Psoas muscle (tissue), 8 donors: Measurements from ENCODE around the gene GNAQ. TPM values are rescaled to one million over a fixed set of nuclear protein-coding genes. Genes with fewer than 3 reads are reported as not detected.

Experiments used
- ATAC-seq, 4 donors: fragments of 200-7000 bp; cut with Tn5 transposase; one replicate each; pipeline ENCODE4 v1.9.1; 2020; ENCODE audit warnings: moderate library complexity in 3 of 4, mild to moderate bottlenecking in 2 of 4
- DNase-seq, 2 donors: peaks; one replicate each; pipeline ENCODE4 v3.0.0-alpha.2; 2020
- H3K27ac ChIP-seq: fragments of 200-600 bp; one replicate; pipeline ENCODE4 v1.8.0; 2022
- H3K27me3 ChIP-seq, 3 donors: fragments of 200-600 bp in 1 of 3; one replicate each; pipeline versions ENCODE4 v1.6.1 to v1.8.0; 2013 to 2022; ENCODE audit warnings: low read length in 2 of 3, mild to moderate bottlenecking in 2 of 3, moderate library complexity in 1 of 3; ENCODE audit not compliant: insufficient read depth in 3 of 3
- H3K36me3 ChIP-seq, 2 donors: fragments of 200-600 bp in 1 of 2; one replicate each; pipeline versions ENCODE4 v1.6.1 to v1.8.0; 2013 to 2022; ENCODE audit warnings: low read depth in 1 of 2, mild to moderate bottlenecking in 1 of 2, moderate library complexity in 1 of 2; ENCODE audit not compliant: insufficient read depth in 1 of 2
- H3K4me1 ChIP-seq: fragments of 200-600 bp; one replicate; pipeline ENCODE4 v1.8.0; 2022
- H3K4me3 ChIP-seq: fragments of 200-600 bp; one replicate; pipeline ENCODE4 v1.8.0; 2022; ENCODE audit warnings: mild to moderate bottlenecking
- H3K9me3 ChIP-seq: fragments of 200-600 bp; one replicate; pipeline ENCODE4 v1.8.0; 2022
- WGBS, 3 donors: extraction: QIAGEN DNeasy Blood & Tissue Kit; methylation state at CpG; one replicate each; pipeline versions ENCODE4 v1.1.6 to v1.1.7; 2013; 5-methylcytosine and 5-hydroxymethylcytosine counted together
- intact Hi-C, 2 donors: fragments of 100-400 bp; cut with DNase I; formaldehyde crosslinking; loops; one replicate each; pipeline versions ENCODE4 v1.11.0 to v1.14.2; 2022
- polyA plus RNA-seq, 3 donors: library from polyadenylated mRNA; stranded (reverse); fragments of 200-250 nt; gene quantifications; one replicate each; pipeline ENCODE4 v1.2.3, GENCODE V29; 2013
- total RNA-seq, 4 donors: library from RNA; stranded (reverse); fragmentation: NEBNext Ultra II Directional in 2 of 4; extraction: Animal tissue kit (Norgen Biotek cat#: 25700) in 2 of 4; gene quantifications; one replicate each; pipeline versions ENCODE4 v1.2.1 to v1.2.4, GENCODE V29; 2021 to 2023
- TF ChIP-seq, protein P1 (sequence below): fragments of 200-600 bp; IDR thresholded peaks from one replicate; pipeline ENCODE4 v1.8.0; 2022; ENCODE audit warnings: antibody characterized with exemption
- donor health status: healthy with polysubstance abuse.
- donor health status: DM: no; HTN: no; CAD: no; lungs with moderate emphysema.
- donor health status: Bipolar disorder and iron deficiency.
- donor health status: healthy.
- donor health status: DM: yes; HTN: yes; CAD: no.
- donor health status: DM: no; HTN: no; CAD: no.
- donor health status: DM: no; HTN: no; CAD: no.
- donor health status: DM: yes; HTN: yes; CAD: no.

GNAQ gene
- total and polyA plus RNA-seq, 7 donors = 8.3 to 26.6 (median 23.8) TPM

DNA sequence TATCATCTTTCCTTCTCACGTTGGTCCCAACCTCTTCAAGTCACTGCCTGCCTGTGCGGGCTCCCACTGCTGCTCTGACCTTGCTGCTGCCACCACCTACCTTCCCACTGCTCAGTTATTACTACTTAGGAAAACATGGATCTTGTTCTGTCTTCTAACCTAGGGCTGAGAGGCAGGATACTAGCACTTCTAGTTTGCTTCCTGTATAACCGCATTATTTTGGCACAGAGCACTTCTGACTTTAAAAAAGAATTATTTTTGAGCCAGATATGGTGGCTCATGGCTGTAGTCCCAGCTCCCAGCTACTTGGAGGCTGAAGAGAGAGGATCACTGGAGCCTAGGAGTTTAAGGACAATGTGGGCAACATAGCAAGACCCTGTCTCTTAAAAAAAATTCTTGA, 248.1 kb downstream of the GNAQ start:
- H3K36me3 ChIP-seq = peaks cover 0 to 5% of the 10 kb centered on the region in 2 donors
- WGBS, 3 donors = 55 to 66% (median 60%) methylated on average over 3 of the region's 3 CpGs
- no peaks in the 10 kb centered on the region for H3K4me1 ChIP-seq
- no peak overlapping the region for H3K4me3 ChIP-seq
- TF ChIP-seq, protein P1, sequence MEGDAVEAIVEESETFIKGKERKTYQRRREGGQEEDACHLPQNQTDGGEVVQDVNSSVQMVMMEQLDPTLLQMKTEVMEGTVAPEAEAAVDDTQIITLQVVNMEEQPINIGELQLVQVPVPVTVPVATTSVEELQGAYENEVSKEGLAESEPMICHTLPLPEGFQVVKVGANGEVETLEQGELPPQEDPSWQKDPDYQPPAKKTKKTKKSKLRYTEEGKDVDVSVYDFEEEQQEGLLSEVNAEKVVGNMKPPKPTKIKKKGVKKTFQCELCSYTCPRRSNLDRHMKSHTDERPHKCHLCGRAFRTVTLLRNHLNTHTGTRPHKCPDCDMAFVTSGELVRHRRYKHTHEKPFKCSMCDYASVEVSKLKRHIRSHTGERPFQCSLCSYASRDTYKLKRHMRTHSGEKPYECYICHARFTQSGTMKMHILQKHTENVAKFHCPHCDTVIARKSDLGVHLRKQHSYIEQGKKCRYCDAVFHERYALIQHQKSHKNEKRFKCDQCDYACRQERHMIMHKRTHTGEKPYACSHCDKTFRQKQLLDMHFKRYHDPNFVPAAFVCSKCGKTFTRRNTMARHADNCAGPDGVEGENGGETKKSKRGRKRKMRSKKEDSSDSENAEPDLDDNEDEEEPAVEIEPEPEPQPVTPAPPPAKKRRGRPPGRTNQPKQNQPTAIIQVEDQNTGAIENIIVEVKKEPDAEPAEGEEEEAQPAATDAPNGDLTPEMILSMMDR = no peak
- no peaks in the 10 kb centered on the region for H3K27me3 ChIP-seq
- no peak for ATAC-seq
- H3K9me3 ChIP-seq = no peaks in the 10 kb centered on the region
- H3K27ac ChIP-seq = no peak overlapping the region
- no peak for DNase-seq
- intact Hi-C loops = no loop called here

- no peaks in the 10 kb centered on the region for H3K36me3 ChIP-seq
- ATAC-seq (no peak), DNase-seq (no peak)
- no peak overlapping the region for H3K27ac ChIP-seq
- no peaks in the 10 kb centered on the region for H3K4me1 ChIP-seq
- H3K27me3 ChIP-seq = no peaks in the 10 kb centered on the region
- WGBS, 3 donors = 63 to 74% (median 72%) methylated on average over 2 of the region's 2 CpGs
- no peak overlapping the region for H3K4me3 ChIP-seq
- TF ChIP-seq, protein P1 = no peak
- intact Hi-C loops = no loop called here
- H3K9me3 ChIP-seq = peaks cover 7% of the 10 kb centered on the region
Observed at GRCh38 chr9:77779010-77779409, 252.6 kb downstream of the GNAQ start.

- 73 to 81% (median 79%) methylated on average over 3 of the region's 3 CpGs for WGBS, 3 donors
- no peak overlapping the region for H3K4me3 ChIP-seq
- no peaks in the 10 kb centered on the region for H3K27me3 ChIP-seq
- peaks cover 6% of the 10 kb centered on the region for H3K4me1 ChIP-seq
- no peak overlapping the region for H3K27ac ChIP-seq
- ATAC-seq (no peak), DNase-seq (no peak)
- no peaks in the 10 kb centered on the region for H3K36me3 ChIP-seq
- intact Hi-C loops = no loop called here
- TF ChIP-seq, protein P1 = no peak
- H3K9me3 ChIP-seq = peaks cover 7% of the 10 kb centered on the region
Observed at GRCh38 chr9:77773381-77773780, 258.2 kb downstream of the GNAQ start.

GRCh38 chr9:77772646-77773045, 259.0 kb downstream of the GNAQ start:
- peaks cover 6% of the 10 kb centered on the region for H3K4me1 ChIP-seq
- H3K4me3 ChIP-seq = no peak overlapping the region
- 86 to 94% (median 90%) methylated on average over 5 of the region's 5 CpGs for WGBS, 3 donors
- H3K27ac ChIP-seq = no peak overlapping the region
- H3K9me3 ChIP-seq = peaks cover 3% of the 10 kb centered on the region
- H3K36me3 ChIP-seq = no peaks in the 10 kb centered on the region
- no peaks in the 10 kb centered on the region for H3K27me3 ChIP-seq
- DNase-seq (no peak), ATAC-seq (no peak)
- TF ChIP-seq, protein P1 = no peak
- intact Hi-C loops = no loop called here

GRCh38 chr9:77771171-77771570, 260.4 kb downstream of the GNAQ start:
- H3K27me3 ChIP-seq = no peaks in the 10 kb centered on the region
- WGBS, 3 donors = 86 to 91% (median 89%) methylated on average over 3 of the region's 3 CpGs
- ATAC-seq (no peak), DNase-seq (no peak)
- H3K4me3 ChIP-seq = no peak overlapping the region
- peaks cover 6% of the 10 kb centered on the region for H3K4me1 ChIP-seq
- H3K36me3 ChIP-seq = no peaks in the 10 kb centered on the region
- no peak overlapping the region for H3K27ac ChIP-seq
- intact Hi-C loops = no loop called here
- TF ChIP-seq, protein P1 = no peak
- H3K9me3 ChIP-seq = no peaks in the 10 kb centered on the region
